Measurements from ENCODE around the gene TBCC.

Gene TBCC, protein sequence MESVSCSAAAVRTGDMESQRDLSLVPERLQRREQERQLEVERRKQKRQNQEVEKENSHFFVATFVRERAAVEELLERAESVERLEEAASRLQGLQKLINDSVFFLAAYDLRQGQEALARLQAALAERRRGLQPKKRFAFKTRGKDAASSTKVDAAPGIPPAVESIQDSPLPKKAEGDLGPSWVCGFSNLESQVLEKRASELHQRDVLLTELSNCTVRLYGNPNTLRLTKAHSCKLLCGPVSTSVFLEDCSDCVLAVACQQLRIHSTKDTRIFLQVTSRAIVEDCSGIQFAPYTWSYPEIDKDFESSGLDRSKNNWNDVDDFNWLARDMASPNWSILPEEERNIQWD

DNA sequence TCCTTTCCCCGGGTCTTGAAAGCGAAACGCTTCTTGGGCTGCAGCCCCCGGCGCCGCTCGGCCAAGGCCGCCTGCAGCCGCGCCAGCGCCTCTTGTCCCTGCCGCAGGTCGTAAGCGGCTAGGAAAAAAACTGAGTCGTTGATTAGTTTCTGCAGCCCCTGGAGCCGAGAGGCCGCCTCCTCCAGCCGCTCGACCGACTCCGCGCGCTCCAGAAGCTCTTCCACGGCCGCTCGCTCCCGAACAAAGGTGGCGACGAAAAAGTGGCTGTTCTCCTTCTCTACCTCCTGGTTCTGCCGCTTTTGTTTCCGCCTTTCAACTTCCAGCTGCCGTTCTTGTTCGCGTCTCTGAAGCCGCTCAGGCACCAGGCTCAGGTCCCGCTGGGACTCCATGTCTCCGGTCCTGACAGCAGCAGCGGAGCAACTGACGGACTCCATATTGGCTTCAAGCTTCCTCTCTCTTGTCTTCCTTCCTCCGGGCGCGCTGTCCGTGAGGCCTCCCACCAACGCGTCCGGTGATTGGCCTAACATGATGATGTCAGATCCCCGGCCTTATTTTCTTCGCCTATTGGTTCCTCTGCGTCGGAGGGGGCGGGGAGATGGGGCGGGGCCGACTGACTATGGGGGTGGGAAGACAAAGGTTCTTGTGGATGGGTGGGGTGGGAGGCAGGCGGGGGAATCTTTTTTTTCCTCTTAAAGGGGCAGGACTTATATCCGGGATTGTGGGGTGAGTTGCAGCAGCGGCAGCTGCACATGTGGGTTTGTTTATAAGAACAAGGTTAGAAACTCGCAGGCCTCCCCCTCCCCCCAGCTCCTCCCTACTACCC is at the start of gene TBCC:
TSS of gene TBCC (minus strand) at position 464 of the 823 bp plus-strand sequence. CDS start at position 434, 30 bp downstream.
- peak; percentile 90 for DNase-seq

DNA sequence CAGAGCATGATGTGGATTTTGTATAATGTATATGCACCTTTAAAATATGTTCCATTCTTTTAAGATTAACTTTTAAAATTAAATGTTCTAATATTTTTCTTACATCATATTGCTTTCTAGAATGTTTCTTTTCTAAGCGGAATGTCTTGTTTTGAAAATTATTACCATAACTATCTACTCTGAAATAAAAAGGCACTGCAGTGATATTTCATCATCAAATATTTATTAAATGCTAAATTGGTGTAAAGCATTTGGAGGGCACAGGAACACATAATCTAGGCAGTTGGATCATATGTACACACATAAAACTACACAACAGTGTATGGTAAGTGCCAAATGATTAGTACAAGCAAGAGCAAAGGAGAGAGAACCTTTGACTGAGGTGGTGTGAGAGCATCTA is 49.7 kb upstream of the TBCC start:
- DNase-seq, result no peak

DNA sequence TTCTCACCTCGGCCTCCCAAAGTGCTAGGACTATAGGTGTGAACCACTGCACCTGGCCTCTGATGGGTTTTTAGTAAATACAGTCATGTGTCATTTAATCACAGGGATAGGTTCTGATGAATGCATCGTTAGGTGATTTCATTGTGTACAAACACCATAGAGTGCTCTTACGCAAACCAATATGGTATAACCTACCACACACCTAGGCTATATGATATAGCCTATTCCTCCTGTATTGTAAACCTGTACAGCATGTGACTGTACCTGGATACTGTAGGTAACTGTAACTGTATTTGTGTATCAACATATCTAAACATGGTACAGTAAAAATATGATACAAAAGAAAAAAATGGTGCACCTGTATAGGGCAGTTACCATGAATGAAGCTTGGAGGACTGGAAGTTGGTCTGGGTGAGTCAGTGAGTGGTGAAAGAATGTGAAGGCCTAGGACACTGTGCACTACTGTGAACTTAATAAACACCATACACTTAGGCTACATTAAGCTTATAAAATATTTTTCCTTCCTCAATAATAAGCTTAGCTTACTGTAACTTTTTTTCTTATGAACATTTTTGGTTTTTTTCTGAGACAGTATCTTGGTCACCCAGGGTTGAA is 45.9 kb upstream of the TBCC start:
- DNase-seq, result no peak

DNA sequence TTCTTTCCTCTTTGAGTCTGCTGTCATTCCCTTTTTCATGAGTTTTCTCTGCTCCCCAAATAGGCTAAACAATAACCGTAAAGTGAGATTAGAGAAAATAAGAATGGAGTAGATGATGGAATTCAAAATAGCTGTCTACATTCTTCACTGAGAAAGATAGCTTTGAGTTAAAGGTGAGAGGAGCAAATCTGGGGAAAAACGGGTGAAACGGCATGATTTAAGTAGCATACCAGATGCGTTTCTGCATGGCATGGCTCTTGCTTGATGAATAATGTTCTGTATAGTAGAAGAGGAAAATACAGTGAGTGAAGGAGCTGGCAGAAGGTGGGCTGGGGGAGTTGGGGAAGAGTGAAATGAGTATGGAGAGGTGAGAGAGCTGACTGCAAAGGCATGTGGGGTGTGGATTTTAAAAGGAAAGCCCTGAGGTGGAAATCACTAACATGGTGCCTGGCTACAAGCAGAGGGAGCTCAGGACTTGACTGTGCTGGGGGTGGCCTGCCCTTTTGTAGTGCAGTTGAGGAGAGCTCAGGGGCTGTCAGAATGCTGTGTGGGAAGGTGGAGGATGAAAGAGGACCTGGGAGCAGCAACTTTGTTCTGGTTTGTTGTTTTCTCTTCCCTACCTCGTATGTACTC is 44.8 kb upstream of the TBCC start:
- no peak for DNase-seq

DNA sequence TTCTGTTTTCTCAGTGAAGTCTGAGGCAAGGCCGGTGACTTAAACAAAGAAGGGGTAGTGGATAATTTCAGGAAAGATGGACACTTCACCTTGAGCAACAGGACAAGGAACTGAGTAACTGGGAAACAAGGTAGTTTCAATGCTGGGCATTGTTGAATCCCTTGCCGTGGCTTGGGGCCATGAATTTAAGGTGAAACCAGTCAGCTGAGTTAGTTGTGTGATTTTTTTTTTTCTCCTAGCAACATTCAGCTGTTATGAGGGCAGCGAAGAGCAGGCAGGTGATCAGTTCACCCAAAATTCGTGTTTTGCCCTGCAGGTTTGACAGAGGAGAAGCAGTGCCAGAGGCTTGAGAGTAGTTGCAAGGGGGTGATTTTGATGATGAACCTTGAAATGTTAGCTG is 42.8 kb upstream of the TBCC start:
- no peak for DNase-seq

DNA sequence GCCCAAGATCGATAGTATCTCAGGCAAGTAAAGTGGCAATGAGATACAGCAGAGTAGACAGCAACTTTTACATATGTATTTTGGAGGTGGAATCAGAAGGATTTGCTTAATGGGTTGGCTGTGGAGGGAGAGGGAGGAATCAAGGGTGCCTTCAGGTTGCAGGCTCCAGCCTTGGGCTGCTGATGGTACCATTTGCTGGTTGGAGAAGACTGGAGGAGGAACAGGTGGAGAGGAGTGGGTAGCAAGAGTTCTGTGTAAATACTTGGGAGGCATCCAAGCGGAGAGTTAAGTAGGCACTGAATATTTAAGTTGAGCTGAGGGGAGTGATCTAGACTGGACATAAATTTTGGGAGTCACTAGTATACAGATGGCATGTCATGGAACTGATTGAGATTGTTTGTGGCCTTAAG is 41.2 kb upstream of the TBCC start:
- DNase-seq, result no peak

DNA sequence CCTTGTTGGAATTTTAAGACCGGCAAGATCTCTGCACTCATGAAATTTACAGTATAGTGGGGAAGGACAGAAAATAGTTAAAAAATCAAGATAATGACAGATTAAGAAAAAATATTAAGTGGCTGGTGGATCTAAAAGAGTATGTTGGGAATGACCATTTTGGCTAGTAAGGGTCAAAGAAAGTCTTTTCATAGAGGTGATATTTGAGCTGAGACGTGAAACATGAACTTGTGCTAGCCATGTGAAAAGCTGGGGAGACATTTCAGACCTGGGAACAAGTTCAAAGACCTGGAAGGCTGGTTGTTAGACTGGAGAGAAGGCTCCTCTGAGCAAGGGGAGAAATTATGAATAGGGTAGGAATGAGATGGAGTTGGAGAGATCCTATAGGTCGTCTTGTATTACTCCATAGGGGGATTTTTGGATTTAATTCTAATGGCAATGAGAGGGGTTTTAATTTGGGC is 40.7 kb upstream of the TBCC start:
- no peak for DNase-seq

DNA sequence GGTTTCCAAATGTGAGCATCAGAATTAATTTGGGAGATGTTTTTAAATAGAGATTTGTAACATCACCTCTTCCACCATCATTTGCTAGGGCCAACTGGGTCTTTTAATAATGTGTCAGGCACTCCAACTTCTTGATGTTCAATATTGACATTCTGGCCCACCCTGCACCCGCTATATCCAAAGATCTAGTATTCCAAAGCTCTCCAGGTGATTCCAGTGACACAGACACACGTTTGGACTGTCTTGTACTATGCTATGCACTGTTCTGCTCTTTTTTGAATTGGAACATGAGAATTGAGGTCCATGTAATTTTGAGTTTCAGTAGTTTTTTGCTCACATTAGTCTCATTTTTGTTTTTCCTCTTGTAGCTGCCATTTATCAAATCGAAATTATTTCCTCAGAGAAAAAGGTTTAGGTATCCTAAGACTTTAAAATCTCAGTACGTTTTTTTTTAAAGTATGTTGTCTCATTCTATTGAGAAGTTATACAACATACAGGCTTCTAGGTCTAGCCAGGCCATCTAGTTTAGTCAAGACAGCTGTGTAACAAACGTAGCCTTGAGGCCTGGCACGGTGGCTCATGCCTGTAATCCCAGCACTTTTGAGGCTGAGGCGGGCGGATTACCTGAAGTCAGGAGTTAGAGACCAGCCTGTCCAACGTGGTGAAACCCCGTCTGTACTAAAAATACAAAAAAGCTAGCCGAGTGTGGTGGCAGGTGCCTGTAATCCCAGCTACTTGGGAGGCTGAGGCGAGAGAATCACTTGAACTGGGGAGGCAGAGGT is 39.0 kb upstream of the TBCC start:
- no peak for DNase-seq

DNA sequence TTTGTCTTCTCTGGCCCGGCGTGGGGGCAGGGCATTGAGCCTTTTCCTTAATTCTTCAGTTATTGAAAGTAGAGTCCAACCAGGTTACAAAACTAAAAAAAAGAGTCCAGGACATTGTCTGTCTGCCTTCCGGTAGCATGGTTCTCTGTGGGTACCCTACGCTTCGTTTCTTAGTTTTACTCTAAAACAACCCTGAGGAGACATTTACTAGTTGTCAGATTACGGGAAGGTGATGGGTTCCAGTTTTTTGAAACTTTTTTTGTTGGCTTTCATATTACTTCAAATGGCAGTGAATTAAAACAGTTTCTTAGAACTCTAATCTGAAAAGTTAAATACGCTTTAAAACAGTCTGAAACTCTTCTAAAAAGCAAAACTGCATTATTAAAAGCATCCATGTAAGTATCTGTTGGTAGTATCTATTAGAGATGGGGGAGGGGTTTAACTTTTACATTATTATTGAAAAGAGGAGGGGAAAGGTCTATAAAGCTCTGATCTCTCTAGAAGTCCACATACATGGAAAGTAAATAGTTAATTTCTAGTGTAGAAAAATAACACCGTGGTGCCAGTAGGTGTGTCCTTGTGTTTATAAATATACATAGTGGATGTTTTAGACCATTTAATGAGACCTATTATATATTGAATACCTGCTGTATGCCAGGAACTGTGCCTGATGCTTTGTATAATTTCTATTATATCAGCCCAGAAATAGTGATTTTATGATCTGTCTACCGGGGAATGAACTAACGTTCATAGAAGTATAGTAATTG is 38.2 kb upstream of the TBCC start:
- DNase-seq, result no peak

DNA sequence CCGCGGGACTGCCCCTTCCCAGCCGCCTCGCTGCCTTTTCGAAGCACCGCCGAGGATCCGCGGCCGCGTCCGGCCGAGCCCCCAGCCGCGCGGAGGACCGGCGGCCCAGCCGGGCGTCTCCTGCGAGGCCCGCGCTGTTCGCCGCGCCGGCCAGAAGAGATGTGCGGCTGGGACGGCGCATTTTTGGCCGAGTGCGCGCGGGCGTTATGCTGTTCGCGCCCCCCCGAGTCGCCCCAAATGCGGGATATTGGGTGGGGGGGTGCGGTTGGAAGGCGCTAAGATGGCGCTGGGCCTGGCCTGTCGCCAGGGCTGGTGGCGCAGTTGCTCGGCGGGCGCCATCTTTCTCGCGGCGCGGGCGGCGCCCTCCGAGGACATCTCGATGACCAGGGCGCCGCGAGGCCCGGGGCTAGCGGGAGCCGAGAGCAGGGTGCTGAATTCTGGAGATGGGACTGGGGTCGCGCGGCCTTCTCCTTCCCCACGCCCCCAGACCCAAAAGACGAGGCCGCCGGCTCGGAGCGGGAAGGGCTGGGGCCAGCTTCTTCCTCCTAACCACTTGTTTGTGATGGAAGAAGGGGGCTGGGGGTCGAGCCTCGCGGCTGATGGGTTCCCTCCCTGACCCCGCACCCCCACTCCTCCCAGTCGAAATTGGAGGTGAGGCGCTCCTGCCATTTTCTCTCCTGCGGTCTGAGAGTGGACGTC is 37.4 kb upstream of the TBCC start:
- DNase-seq, result peak; percentile 70

DNA sequence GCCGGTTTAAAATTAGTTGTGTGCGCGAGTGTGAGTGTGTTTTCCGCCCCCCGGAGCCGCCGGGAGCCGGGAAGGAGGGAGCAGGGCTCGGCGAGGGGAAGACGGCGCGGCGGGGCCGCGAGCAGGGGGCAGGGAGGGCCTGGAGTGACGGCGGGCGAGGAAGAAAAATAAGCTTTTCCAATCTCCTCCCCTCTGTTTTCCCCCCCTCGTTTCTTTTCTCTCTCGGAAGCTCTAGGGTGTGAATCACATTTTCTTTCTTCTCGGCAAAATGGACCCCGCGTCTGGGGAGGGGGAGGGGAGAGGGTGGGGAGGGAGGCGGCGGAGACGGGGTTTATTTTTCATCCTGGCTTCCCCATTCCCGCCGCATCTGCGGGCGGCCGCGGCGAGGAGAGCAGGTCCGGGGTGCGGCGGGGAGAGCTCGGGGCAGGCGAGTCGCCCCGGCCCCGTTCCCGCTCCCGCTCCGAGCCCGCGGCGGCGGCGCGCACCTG is 36.8 kb upstream of the TBCC start:
- peak; percentile 61 for DNase-seq

DNA sequence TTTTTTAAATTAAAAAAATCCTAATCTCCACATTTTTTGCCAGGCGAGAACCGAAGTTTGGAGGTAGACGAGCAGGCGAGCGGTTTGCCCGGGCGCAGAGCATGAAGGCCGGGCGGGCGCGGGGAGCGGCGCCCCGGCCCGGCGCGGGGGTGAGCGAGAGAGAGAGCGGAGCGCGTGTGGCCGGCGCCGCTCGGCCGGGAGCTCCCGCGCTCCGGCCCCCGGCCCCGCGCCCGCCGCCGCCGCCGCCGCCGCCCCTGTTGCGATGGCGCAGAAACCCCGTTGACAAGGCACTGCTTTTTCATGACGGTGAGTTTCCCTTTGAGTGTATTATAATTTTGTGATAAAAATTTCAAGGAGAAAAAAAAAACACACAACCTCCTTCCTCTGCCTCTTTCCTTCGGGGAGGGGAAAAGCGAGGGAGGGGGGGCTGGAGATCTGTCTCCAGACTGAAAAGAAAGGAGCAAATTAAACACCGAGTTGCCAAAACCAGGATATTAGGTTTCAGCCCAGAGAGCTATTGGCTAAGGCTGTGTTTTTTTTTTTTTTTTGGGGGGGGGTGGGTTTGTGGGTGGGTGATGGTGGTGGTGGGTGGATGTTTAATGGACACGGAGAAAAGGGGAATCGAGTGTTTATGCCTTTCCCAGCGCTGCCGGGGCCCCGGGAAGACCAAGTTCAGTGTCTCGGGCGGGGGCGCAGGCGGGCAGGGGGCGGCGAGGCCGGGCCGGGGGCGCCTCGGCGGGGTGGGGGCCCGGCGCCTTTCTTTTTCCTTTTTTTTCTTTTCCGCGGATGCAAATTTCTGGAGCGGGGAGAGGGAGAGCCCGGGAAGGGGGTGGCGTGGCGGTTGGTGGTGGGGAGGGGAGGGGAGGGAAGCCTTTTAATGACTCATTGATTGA is 36.1 kb upstream of the TBCC start, which contains the start of gene BICRAL:
TSS of gene BICRAL (plus strand) at position 257 of the 893 bp plus-strand sequence. CDS start 39,971 bp downstream, outside the sequence.
- peak; percentile 62 for DNase-seq

DNA sequence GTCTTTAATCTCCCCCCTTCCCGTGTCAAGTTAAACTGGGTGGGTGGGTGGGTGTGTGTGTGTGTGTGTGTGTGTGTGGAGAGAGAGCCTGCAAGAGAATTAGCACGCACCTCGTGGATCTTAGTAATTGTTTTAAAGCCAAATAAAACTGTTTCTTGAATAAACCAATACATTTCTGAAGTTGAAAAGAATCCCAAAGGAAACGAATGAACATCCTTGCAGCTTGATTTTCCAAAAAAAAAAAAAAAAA is 35.6 kb upstream of the TBCC start:
- no peak for DNase-seq

DNA sequence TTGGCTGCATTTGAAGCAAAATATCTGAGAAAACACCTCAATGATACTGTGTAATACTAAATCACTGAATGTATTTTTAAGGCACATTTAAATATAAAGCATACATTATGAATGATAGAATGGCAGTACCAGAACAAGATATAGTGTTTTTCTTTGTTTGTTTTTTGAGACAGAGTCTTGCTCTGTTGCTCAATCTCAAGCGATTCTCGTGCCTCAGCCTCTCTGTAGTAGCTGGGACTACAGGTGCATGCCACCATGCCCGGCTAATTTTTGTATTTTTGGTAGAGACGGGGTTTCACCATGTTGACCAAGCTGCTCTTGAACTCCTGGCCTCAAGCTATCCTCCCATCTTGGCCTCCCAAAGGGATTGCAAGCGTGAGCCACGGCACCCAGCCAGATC is 33.6 kb upstream of the TBCC start:
- no peak for DNase-seq

DNA sequence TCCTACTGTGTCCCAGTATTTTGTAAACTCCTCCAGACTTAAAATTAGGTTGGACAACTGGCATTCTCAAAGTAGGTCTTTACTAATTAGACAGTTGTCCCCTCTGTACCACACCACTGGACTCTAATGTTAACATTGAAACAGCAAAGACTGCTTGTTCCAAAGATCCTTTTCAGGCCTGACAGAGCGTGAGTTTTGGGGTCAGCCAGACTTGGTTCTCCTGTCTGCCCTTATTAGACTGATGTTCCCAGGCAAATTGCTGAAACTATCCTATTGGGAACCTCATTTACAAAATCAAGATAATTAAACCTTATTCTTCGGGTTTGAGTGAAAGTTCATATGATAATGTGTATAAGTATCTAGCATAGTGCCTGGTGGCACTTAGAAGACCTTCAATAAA is 32.2 kb upstream of the TBCC start:
- no peak for DNase-seq

DNA sequence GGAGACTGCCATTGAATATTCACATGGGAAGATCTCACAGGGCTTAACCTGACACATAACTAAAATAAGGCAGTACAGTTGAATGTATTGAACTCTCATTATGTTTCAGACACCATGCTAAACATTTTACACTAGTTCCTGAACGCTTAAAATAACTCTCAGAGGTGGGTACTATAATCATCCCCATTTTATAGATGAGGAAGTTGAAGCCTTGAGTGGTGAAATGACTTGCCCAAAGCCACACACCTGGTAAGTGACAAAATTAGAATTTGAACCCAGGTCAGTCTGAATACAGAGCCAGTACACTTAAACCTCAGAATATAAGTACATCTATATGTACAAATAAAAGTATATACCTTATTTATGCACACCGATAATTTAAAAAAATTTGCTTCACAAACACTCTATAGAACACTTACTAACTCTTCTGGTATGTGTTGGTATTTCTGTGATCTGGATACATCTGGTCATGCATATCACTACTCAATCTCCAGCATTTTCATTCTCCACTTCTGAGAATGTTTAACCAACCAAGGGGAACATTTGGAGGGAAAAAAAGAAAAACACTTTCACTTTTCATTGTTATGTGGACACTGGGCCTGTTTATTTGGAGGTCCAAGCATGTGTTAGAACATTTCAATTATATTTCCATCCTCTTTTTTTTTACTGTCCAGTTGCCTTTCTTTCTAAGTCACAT is 31.4 kb upstream of the TBCC start:
- DNase-seq, result no peak

DNA sequence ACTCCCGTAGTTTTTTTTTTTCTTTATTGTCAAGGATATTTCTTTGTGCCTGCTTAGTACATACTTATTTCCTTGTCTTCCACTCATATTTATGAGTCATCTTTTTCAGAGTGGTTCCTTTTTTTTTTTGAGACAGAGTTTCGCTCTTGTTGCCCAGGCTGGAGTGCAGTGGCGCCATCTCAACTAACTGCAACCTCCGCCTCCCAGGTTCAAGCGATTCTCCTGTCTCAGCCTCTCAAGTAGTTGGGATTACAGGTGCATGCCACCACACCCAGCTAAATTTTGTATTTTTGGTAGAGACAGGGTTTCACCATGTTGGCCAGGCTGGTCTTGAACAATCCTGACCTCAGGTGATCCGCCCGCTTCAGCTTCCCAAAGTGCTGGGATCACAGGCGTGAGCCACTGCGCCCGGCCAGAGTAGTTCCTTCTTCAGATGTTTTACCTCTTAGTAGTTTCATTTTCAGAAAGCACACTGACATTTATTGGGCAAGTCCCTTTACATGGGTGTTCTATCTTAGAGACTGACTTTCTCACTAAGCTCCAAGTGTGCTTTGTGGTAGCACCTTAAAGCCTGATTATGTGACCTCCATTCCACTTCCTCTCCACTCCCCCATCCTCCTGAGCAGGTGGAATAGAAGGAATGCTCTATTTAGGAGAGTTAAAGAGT is 29.1 kb upstream of the TBCC start:
- peak; percentile 26 for DNase-seq

DNA sequence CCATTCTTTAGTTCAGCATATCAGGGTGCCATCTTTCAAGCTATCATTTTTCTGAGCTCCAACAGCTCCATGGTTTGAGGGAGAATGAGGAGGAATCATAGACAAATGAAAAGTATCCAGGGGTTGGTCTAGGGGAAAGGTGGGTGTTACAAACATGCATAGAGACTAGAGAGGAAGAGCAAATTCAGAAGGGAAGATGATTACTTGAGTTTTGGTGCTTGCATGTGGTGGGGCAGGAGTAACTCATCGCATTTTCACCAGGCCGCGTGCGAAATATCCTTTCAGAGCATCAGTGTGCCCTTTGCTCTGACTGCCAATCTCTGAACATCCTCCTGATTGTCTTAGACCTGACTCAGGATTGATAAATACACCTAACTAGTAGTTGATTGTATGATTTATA is 28.3 kb upstream of the TBCC start:
- no peak for DNase-seq

DNA sequence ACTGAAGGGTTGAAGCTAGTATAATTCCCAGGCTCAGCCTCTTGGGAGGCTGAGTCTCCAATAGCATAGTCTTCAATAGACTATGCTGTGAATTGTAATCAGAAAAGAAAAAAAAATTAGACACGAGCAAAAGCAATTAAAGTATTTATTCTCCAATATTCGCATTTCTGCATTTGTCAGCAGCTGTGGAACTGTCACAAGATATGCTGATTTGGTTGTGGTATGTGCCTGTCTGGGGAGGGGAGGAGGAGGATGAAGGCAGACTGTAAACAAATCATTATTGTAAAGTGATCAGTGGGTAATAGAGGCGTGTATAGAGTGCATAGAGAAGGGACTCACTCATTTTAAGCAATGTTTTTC is 25.8 kb upstream of the TBCC start:
- no peak for DNase-seq

All from activated effector memory CD4-positive, alpha-beta T cell treated with Interleukin-2 at 50 U/mL for 16 hours (primary cell).